Measurements from ENCODE around the gene YBX2. TPM values are rescaled to one million over a fixed set of nuclear protein-coding genes. Genes with fewer than 3 reads are reported as not detected.
"Not testable (repeated sequence)": the region's sequence is repeated elsewhere in the genome, so short reads cannot be mapped to it uniquely, and the experiment has no call there.

The YBX2 gene
- total RNA-seq = 0.77 TPM
- long read RNA-seq, full-length matches to known transcripts = 1 of 1 reads
- long read RNA-seq, partial matches to known transcripts = 0 of 1 reads
- long read RNA-seq, other reads (novel, unspliced or antisense) = 0 of 1 reads

GRCh38 chr17:7294614-7295153, at the start of gene YBX2:
TSS of gene YBX2 (minus strand) at chr17:7294639. CDS start at chr17:7294500, 139 bp downstream.
- peak; percentile 83 for DNase-seq
- intact Hi-C loops (cut with micrococcal nuclease) = no loop called here

GRCh38 chr17:7343250-7343649, 48.8 kb upstream of the YBX2 start:
- intact Hi-C loops (cut with micrococcal nuclease) = no loop called here
- ATAC-seq (no peak), DNase-seq (no peak)

More at GRCh38 chr17:7294614-7295153, at the start of gene YBX2:
- ATAC-seq = peak; percentile 36

- ATAC-seq (no peak), DNase-seq (no peak)
- intact Hi-C loops (cut with micrococcal nuclease) = no loop called here
Measured at GRCh38 chr17:7341842-7342241, 47.4 kb upstream of the YBX2 start.

GRCh38 chr17:7340179-7340578, 45.7 kb upstream of the YBX2 start:
- no peak for DNase-seq
- intact Hi-C loops (cut with micrococcal nuclease) = no loop called here
- no peak for ATAC-seq

GRCh38 chr17:7337600-7337999, 43.2 kb upstream of the YBX2 start:
- ATAC-seq; intact Hi-C loops (cut with micrococcal nuclease); DNase-seq: not testable (repeated sequence)

- peak; percentile 58 for DNase-seq
- intact Hi-C loops (cut with micrococcal nuclease) = no loop called here
- peak; percentile 58 for ATAC-seq
Measured at GRCh38 chr17:7336240-7337175, 42.1 kb upstream of the YBX2 start, which contains the start of gene ACAP1. TSS of gene ACAP1 (plus strand) at chr17:7336529. CDS start at chr17:7336735, 206 bp downstream.

- intact Hi-C loops (cut with micrococcal nuclease); ATAC-seq; DNase-seq: not testable (repeated sequence)
Measured at GRCh38 chr17:7335765-7336164, 41.3 kb upstream of the YBX2 start.

- DNase-seq (no peak), ATAC-seq (no peak)
- intact Hi-C loops (cut with micrococcal nuclease) = no loop called here
Measured at GRCh38 chr17:7334938-7335538, 40.6 kb upstream of the YBX2 start.

- intact Hi-C loops (cut with micrococcal nuclease); ATAC-seq; DNase-seq: not testable (repeated sequence)
Measured at GRCh38 chr17:7332600-7333069, 38.2 kb upstream of the YBX2 start.

GRCh38 chr17:7332111-7332510, 37.7 kb upstream of the YBX2 start:
- ATAC-seq (no peak), DNase-seq (no peak)
- intact Hi-C loops (cut with micrococcal nuclease) = no loop called here

- intact Hi-C loops (cut with micrococcal nuclease) = no loop called here
- DNase-seq = no peak
- no peak for ATAC-seq
Measured at GRCh38 chr17:7330638-7331015, 36.2 kb upstream of the YBX2 start.

GRCh38 chr17:7329997-7330637, 35.7 kb upstream of the YBX2 start:
- ATAC-seq (peak; percentile 71), DNase-seq (peak; percentile 82)
- intact Hi-C loops (cut with micrococcal nuclease) = no loop called here

GRCh38 chr17:7329374-7329996, 35.0 kb upstream of the YBX2 start:
- intact Hi-C loops (cut with micrococcal nuclease) = no loop called here
- peak; percentile 99 for DNase-seq
- ATAC-seq = peak; percentile 89

GRCh38 chr17:7328840-7329373, 34.5 kb upstream of the YBX2 start, which contains the start of gene NEURL4:
TSS of gene NEURL4 (minus strand) at chr17:7329335. CDS start at chr17:7329312, 23 bp downstream.
- no peak for ATAC-seq
- intact Hi-C loops (cut with micrococcal nuclease) = no loop called here
- DNase-seq = no peak

GRCh38 chr17:7328009-7328408, 33.6 kb upstream of the YBX2 start:
- DNase-seq (no peak), ATAC-seq (no peak)
- intact Hi-C loops (cut with micrococcal nuclease) = no loop called here

GRCh38 chr17:7327501-7327900, 33.1 kb upstream of the YBX2 start:
- ATAC-seq = no peak
- no peak for DNase-seq
- intact Hi-C loops (cut with micrococcal nuclease) = no loop called here

GRCh38 chr17:7327056-7327455, 32.6 kb upstream of the YBX2 start:
- intact Hi-C loops (cut with micrococcal nuclease) = no loop called here
- no peak for DNase-seq
- ATAC-seq = no peak

GRCh38 chr17:7326186-7326585, 31.7 kb upstream of the YBX2 start:
- ATAC-seq (no peak), DNase-seq (no peak)
- intact Hi-C loops (cut with micrococcal nuclease) = no loop called here

Data from left ventricle myocardium superior (tissue), 1 donor.